ENCODE results near the gene MPI. TPM values are rescaled to one million over a fixed set of nuclear protein-coding genes. Genes with fewer than 3 reads are reported as not detected.
"Not testable (repeated sequence)": the region's sequence is repeated elsewhere in the genome, so short reads cannot be mapped to it uniquely, and the experiment has no call there.

MPI gene
- total RNA-seq, 1 experiment from 2014 or later, result 48.5 TPM

DNA sequence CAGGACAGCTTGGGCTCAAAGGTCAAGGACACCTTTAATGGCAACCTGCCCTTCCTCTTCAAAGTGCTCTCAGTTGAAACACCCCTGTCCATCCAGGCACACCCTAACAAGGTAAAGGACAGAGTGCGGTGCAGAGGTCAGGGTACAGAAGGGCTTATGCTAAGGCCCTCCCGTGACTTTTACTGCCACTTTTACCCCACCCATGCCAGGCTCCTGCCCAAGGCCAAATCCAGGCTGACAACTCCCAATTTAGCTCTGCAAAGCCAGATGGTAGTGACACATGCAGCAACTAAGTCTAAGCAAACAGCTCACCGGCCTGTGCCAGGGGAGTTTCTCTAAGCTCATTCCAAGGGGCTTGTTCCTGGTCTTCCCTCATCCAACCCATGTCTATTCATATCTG, 1.6 kb downstream of the MPI start:
- no peak for DNase-seq (ENCODE audit: low spot score)

DNA sequence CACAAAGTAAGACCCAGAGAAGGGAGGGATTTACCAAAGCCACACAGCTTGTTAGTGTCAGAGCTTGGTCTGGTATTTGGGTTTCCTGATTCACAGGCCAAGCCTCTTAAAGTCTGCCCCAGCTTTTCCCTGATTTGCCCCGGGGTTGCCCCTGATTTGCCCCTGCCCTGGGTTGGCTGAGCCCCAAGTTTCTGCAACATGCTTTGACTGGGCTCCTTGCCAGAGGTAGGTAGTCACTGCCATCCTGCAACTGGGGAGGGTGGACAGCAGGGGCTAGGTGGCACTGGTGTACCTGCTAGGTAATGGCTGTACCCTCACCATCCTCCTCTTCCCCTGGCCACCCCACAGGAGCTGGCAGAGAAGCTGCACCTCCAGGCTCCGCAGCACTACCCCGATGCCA, 2.5 kb downstream of the MPI start:
- no peak for DNase-seq (ENCODE audit: low spot score)

DNA sequence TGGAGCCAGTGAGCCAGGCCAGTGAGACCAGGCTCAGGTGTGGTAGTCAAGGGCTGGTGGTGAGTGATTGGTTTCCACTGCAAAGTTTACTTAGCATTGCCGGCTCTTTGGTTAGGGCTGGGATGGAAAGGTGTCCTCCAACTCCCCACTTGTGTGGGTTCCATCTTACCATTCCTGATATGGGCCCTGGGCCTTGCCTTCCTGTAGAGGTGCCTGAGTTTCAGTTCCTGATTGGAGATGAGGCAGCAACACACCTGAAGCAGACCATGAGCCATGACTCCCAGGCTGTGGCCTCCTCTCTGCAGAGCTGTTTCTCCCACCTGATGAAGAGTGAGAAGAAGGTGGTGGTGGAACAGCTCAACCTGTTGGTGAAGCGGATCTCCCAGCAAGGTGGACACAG, 3.1 kb downstream of the MPI start:
- DNase-seq (ENCODE audit: low spot score), result no peak

DNA sequence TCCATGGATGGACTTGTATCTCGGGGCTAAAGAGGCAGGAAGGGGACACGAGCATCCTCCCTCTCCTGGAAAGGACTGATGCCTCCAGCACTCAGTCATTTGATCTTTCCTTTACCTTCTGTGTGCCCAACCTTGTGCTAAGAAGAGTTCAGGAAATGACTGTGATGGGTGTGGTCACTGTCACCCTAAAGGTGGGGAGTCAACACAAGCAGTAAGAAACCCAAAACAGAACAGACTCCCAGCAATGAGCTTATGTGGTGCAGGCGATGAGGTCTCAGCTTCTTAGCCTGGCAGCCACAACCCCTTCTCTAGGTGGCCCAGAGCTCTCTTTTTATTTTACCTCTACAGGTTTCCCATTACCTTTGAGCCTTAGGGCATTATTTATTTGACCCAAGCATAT, 3.8 kb downstream of the MPI start:
- DNase-seq (ENCODE audit: low spot score), result no peak

DNA sequence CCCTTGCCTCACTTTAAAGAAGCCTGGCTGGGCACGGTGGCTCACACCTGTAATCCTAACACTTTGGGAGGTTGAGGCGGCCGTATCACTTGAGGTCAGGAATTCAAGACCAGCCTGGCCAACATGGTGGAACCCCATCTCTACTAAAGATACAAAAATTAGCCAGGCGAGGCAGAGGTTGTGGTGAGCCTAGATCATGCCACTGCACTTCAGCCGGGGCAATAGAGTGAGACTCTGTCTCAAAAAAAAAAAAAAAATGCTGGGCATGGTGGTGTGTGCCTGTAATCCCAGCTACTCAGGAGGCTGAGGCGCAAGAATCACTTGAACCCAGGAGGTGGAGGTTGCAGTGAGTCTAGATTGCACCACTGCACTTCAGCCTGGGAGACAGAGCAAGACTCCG, 4.5 kb downstream of the MPI start:
- DNase-seq (ENCODE audit: low spot score), result not testable (repeated sequence)

DNA sequence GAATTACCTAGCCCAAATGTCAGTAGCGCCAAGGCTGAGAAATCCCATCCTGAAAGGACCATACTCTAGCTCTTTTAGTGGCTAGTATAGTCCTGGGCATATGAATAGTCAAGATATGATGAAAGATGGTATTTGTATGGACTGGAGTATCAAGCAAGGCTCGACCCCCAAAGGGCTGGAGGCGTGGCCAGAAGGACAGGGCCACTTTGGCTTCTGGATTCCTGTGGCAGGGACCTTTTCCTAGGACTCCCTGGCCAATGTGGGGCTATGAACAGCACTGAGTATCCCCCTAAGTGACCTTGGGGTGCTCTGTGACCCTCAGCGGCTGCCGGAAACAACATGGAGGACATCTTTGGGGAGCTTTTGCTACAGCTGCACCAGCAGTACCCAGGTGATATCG, 6.0 kb downstream of the MPI start:
- no peak for DNase-seq (ENCODE audit: low spot score)

DNA sequence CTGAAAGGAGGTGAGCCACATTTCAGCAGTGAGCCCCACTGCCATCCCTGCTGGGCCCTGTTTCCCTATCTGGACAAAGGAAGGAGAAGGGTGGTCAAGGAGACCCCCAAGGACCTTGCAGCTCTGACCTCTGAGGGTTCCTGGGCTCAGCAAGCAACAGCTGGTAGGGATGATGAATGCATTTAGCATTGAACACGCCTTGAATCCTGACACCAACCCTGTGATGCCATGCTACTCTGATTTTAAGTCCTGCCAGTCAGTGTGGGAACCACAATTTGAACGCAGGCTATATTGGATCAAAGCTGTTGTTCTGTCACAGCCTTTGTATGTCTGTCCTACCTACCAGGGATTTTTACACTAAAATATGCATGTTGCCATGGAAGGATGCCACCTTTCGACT, 6.5 kb downstream of the MPI start:
- DNase-seq (ENCODE audit: low spot score), result no peak

DNA sequence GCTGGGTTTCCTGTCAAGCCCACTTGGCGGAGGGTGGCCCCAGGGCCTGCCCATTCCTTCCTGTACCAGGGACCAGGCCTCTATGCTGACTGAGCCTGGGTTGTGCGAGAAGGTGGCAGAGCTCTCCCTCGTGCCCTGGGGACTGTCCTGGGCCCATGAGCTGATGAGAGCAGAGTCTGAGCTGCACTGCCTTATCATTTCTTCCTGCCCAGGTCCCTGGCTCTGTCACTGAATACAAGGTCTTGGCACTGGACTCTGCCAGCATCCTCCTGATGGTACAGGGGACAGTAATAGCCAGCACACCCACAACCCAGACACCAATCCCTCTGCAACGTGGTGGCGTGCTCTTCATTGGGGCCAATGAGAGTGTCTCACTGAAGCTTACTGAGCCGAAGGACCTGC, 7.5 kb downstream of the MPI start:
- no peak for DNase-seq (ENCODE audit: low spot score)

DNA sequence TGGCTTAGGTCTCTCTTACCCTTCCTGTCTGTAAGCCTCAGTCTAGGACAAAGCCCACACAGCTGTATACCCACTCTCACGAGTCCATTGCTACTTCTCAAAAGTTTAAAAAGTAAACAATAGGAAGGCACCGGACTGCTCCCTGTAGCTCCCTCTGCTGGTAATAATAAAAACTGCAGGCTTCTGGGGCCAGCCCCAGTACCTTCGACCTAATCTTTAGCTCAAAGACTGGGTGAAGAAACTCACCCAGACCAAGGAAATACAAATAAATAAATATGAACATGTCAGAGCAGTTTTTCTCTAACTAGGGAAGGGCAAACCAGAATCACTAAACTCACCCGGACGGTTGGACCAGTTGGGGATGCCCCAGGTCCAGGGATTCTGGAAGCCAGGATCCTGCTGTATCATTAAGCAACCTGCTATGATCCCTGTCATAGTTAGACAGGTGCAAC, 11.8 kb downstream of the MPI start:
- peak; percentile 38 for DNase-seq (ENCODE audit: low spot score)

DNA sequence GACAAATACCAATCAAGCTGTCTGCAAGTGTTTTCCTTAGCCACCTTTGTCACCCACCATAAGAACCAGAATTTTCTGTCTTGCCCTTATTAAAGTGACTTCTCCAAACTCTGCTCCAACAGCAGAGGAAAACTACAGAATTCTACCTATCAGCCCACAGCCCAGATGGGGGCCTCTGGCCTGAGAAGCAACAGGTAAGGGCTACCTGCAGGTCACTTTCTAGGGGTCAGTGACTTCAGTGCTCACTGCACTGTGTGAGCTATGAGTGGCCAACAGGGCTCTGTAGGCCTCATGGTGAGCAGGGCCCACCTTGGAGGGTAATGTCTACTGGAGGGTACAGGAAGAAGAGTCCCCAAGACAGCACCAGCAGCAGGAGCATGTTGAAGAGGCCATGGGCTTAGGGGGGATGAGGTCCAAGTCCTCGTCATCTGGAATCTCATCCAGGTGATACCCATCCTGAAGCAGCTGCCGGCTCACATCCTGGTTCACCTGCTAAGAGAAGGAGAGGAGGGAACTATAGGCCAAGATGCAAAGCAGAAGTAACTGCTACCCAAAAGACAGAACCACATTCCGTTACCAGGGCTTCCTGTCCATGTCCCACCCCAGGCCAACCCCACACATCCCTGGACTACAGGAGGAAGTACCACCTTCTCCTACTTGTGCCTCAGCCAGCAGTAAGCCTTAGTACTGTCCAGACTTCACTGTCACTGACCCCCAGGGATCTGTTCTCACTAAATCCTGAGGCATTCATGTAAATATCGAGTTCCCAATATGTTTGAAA, 12.6 kb downstream of the MPI start:
- DNase-seq (ENCODE audit: low spot score), result no peak

DNA sequence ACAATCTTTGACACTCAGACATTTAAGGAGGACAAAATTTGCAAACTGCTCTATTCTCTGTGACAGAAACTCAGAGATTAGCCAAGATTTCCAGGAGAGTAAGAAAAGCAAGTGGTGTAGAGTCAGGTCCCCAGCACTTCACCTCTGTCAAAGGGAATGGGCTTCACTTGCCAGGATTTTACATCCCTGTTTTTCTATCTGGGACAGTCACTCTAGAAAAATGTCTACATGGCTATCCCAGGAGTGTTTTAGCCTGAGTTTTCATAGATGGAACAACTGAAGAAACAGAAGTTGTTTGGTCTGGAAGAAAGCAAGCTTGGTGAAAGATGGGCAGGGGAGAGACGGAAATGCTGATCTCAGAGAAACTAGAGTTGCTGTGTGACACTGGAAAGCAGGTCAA, 13.8 kb downstream of the MPI start:
- no peak for DNase-seq (ENCODE audit: low spot score)

DNA sequence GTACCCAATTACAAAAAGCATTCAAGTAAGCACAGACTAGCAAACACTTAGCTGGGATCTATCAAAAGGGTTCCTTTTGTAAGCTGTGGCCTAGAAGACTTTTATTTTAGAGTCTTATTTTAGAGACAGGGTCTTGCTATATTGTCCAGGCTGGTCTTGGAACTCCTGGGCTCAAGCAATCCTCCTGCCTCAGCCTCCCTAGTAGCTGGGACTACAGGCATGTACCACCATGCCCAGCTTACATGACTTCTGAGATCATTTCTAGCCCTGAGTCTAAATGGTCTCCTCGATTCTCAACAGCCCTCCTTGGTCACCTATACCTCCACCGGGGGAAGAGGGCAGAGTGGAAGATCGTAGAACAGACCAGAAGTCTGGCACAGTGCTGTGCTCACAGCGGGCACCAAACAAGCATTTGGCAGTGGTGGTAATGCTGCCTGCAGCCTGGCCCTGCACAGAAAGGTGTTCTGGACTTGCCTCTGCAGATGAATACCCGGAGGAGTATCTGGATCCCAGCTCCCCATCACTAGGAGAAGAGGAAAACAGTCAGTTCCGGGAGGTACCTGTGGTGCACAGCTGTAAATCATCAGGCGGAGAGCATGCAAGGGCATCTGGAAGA, 14.5 kb downstream of the MPI start:
- DNase-seq (ENCODE audit: low spot score), result no peak

DNA sequence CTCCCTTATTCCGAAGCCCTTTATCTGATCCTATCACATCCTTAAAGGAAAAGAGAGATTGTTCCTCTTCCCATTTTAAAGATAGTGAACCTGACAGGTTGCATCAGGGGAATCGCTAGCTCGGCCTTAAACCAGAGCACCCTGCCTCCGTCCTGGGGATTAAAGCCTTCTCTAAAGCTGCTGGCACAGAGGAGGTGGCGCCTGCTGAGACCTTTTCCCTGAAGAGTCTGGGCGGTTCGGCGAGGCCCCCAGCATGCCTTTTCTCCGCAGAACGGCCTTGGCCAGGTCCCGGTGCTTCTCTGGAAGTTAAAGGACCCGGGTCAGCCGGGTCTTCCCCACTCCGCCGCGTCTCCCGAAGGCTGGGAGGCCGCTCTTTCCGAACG, 16.2 kb downstream of the MPI start:
- DNase-seq (ENCODE audit: low spot score), result peak; percentile 10

DNA sequence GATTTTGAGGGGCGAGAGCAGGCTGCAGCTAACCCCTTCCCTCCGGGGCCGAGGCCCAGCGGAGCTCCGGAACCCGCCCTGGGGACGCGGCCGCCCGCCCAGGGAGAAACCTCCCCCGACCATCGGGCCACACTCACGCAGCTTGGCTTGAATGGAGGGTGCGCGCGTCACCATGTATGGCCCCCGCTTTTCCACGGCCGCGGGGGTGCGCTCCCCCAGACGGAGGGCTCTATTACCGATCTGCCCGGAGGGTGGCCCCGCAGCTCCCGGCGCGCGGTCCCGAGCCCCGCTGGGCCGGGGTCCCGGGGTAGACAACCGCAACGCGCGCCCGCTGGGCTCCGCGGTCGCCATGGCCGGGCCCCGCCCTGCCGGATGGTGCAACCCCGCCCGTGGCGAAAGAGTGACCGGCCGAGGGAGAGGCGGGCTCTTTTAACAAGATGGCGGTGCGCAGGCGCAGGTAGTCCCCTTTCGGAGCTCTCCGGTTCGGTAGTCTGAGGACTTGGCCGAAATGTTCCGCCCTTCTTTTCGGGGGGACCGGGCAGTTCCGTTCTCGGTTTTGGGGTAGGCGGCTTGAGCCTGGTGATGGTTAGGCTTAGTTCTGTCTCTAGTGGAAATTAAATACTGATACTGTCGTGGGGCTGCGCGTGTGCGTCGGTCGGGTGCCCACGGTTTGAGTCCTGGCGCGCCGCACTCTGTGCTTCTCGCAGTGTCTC, 16.8 kb downstream of the MPI start, which contains the start of gene FAM219B:
TSS of gene FAM219B (minus strand) at position 402 of the 713 bp plus-strand sequence. CDS start at position 351, 51 bp downstream.
- DNase-seq (ENCODE audit: low spot score), result peak; percentile 77

DNA sequence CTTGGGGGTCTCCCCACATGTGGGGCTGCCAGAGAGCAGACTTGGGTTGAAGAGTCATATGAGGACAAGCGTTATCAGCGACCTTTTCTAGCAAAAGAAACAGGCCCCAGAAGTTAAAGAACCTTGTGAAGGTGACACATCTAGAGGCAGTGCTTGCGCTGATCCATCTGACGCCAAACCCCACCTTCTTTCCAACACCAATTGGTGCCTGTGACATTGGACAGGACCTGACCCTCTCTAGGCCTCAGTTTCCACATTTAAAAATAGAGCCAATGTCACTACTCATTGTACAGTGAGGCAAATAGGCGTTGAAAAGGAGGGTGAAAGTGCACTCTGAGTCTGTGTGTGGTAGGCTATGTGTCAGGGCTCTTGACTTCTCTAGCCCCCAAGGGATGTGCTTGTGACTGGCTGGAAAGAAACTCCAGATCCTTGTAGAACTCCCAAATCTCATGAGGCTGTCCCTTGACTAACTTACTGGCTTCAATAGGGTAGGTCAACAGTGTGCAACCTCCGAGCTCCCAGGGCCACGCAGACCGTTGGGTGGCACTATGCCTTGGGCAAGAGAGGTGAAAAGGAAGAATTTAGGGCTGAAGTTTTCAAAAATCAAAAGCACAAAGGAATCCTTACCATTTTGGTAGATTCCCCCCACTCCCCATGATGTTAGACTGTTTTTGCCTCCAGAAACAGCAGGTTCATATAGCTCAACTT, 17.5 kb downstream of the MPI start:
- DNase-seq (ENCODE audit: low spot score), result no peak

DNA sequence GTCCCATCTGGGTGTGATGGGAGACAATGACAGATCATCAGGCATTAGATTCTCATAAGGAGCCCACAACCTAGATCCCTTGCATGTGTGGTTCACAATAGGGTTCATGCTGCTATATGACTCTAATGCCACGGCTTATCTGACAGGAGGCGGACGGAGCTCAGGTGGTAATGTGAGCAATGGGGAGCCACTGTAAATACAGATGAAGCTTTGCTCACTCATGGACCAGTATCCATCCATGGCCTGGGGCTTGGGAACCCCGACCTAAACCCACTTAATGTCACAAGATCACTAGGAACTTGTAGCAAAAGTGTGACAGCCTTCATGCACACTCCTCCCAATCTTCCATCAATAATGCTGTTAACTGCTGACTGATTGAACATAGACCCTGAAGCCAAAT, 18.8 kb downstream of the MPI start:
- no peak for DNase-seq (ENCODE audit: low spot score)

DNA sequence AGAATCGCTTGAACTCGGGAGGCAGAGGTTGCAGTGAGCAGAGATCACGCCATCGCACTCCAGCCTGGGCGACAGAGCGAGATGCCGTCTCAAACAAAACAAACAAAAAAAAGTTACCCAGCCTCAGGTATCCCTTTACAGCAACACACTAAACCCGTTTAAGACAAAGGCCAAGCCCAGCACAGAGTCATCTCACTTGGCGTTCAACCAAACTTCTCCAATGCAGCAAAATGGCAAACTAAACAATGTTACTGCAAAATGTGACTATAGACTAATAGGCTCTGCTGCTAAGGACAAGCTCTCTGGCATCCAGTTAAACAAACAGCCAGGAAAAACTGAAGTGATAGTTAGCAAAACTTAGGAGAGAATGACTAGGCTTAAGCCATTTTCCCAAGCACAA, 23.2 kb downstream of the MPI start:
- no peak for DNase-seq (ENCODE audit: low spot score)

DNA sequence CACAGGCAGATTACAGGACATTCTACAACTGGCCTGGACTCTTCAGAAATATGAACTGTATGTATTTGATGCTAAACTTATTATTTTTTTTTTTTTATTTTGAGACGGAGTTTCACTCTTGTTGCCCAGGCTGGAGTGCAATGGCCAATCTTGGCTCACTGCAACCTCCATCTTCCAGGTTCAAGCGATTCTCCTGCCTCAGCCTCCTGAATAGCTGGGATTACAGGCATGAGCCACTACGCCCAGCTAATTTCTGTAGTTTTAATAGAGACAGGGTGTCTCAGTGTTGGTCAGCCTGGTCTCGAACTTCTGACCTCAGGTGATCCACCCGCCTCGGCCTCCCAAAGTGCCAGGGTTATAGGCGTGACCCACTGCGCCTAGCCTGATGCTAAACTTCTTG, 24.0 kb downstream of the MPI start:
- not testable (repeated sequence) for DNase-seq (ENCODE audit: low spot score)

DNA sequence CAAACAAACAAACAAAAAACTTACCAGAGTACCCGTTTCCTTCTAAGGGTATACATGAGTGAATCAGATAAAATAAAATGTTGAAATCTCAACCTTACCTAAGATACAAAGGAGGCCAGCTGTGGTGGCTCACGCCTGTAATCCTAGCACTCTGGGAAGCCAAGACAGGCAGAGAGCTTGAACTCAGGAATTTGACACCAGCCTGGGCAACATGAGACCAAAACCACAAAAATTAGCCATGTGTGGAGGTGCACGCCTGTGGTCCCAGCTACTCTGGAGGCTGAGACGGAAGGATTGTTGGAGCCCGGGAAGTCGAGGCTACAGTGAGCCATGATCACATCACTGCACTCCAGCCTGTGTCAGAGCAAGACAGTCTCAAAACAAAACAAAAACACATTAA, 27.8 kb downstream of the MPI start:
- no peak for DNase-seq (ENCODE audit: low spot score)

DNA sequence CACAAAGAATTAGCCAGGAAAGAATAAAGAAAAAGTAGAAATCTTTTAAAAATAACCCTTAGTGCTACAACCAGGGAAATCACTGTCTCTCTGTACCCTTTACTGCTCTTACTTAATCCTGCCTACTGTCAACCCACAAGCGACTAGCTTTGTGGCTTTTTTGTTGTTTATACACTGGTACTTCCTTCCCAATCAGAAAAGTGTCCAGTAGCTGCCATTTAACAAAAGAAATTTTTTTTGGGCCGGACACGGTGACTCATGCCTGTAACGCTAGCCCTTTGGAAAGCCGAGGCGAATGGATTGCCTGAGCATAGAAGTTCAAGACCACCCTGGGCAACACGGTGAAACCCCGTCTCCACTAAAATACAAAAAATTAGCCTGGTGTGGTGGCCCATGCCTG, 30.6 kb downstream of the MPI start:
- peak; percentile 29 for DNase-seq (ENCODE audit: low spot score)

DNA sequence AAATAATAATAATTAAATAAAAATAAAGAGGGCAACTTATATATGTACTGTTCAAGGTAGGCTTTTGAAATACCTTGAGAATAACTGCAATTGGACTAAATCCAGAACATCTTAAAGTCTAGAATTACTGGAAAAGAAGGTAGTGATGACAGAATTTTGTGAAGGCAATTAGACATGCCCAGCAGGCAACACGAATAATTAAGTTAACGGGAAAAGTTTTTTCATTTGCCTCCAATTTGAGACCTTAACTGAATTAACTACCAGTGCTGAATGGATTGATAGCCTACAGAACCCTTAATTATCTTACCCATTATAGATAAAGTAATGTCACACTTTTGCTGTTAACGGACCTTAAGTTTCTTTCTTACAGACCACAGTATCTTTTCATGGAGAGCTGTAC, 34.7 kb downstream of the MPI start:
- DNase-seq (ENCODE audit: low spot score), result no peak

DNA sequence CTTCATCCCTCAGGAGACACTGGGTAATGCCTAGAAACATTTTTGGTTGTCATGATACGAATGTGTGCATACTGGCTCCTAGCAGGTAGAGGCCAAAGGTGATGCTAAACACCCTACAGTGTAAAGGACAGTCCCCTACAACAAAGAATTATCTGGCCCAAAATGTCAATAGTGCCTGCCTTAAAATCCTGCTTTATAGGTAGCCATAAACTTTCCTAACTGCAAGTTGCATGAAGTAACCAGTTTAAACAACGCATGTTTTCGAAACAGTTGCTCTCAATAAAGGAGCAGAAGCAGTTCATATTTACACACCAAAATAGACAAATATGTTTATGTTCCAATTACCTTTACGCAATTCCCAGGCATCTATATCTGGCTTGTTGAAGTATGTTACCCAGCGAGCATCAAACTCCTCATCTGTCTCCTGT, 38.9 kb downstream of the MPI start:
- DNase-seq (ENCODE audit: low spot score), result no peak
